ENCODE measurements around the gene LYPD1.

LYPD1 gene

DNA sequence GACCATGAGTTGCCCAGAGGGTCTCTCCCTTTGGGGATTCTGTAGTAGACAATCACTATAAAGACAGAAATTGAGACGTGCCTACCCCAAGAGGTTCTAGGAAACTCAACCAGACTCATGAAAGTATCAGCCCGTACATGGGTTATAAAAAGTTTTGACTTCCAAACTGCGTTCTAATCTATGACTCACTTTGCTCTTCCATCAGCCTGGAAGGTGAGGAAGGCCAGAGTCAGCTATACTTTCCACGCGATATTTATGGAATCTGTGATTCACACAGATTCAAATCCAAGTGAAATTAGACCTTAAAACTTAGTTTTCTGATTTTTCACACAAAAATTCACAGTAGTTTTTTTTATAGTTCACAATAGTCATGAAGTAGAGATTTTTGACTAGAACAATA lies 7.7 kb upstream of the LYPD1 start:
- TF ChIP-seq, protein P1, sequence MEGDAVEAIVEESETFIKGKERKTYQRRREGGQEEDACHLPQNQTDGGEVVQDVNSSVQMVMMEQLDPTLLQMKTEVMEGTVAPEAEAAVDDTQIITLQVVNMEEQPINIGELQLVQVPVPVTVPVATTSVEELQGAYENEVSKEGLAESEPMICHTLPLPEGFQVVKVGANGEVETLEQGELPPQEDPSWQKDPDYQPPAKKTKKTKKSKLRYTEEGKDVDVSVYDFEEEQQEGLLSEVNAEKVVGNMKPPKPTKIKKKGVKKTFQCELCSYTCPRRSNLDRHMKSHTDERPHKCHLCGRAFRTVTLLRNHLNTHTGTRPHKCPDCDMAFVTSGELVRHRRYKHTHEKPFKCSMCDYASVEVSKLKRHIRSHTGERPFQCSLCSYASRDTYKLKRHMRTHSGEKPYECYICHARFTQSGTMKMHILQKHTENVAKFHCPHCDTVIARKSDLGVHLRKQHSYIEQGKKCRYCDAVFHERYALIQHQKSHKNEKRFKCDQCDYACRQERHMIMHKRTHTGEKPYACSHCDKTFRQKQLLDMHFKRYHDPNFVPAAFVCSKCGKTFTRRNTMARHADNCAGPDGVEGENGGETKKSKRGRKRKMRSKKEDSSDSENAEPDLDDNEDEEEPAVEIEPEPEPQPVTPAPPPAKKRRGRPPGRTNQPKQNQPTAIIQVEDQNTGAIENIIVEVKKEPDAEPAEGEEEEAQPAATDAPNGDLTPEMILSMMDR (IDR thresholded peaks at IDR 0.05; ENCODE audit: insufficient read depth, missing control alignments): no peak
- no peak for DNase-seq (ENCODE audit: insufficient read length, low spot score)
- FAIRE-seq: no peak

DNA sequence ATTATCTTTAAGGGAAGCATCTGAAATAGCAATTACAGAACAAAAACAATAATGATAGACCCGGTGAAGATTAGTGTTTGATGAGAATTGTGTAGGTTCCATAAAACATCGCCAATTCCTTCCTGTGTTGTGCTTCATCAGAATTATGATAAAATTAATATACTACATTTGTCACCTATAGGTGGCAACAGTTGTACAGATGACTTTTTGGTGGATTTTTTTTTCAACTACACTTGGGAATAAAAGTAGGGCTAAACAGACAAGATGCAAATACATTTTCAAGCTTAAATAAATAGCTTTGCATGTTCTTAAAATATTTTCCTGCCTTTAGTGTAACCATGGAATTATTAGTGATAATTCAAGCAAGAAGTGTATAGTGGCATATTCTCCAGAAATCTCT lies 7.0 kb upstream of the LYPD1 start:
- FAIRE-seq (no peak), DNase-seq (ENCODE audit: insufficient read length, low spot score) (no peak)
- TF ChIP-seq, protein P1 (IDR thresholded peaks at IDR 0.05; ENCODE audit: insufficient read depth, missing control alignments): peak; percentile 36

DNA sequence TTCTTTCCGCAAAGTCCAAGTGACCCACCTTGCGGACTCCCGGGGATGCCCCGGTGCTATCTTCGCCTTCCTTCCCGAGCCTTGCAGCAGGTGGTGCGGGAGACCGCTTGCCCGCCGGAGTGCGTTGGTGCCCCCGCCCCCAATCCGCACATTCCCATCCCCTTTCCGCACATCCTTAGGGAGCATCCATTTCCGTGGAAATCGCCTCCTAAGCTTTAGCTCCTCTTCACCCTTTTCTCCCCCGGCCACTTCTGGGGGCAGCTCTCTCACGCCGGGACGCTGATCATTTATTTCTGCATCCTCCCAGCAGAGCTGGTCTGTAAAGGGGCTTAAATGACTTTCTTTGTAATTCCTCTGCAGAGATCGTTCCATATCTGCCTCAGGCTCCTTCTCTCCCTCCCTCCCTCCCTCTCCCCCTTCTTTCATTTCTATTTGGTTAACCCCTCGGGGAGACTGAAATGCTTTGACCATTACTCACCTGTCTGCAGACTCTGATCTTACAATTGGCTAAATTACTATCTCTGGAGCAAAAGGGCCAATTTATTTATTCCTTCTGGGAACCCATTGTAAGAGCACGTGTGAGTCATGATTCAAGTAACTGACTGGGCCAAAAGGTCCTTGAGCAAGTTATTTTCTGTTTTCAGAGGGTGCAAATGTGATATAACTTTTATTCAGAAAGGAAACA lies 1.3 kb upstream of the LYPD1 start:
- TF ChIP-seq, protein P1 (IDR thresholded peaks at IDR 0.05; ENCODE audit: insufficient read depth, missing control alignments): no peak
- FAIRE-seq (no peak), DNase-seq (ENCODE audit: insufficient read length, low spot score) (no peak)

DNA sequence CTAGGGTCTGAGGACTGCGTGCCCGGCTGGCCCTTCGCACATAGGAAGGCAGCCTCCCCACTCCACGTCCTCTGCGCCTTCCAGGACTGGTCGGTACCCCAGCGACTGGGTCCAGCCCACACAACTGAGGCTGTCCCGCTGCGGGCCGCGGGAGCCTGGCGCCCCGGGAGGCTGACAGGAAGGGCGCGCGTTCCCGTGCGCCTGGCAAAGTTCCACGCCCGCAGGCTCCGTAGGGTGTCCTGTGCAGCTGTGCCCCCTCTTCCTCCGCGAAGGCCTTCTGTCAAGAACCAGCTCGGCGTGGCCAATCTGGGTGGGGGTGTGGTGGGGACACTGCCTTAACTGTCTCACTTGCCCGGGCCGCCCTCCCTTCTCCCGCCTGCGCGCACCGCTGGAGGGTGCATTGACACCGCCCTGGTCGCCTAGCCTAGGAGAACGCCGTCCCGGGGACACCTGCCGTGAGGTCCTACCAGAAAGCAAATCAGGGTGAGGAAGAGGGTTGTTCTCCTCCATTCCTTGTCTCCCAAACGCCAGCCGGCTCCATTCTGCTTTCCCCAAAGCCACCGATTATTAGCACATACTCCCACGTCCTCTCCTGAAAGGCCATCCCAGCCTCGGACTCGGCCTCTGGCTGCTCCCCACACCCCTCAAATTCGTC lies 618 bp upstream of the LYPD1 start:
- FAIRE-seq (no peak), DNase-seq (ENCODE audit: insufficient read length, low spot score) (no peak)
- TF ChIP-seq, protein P1 (IDR thresholded peaks at IDR 0.05; ENCODE audit: insufficient read depth, missing control alignments): no peak

DNA sequence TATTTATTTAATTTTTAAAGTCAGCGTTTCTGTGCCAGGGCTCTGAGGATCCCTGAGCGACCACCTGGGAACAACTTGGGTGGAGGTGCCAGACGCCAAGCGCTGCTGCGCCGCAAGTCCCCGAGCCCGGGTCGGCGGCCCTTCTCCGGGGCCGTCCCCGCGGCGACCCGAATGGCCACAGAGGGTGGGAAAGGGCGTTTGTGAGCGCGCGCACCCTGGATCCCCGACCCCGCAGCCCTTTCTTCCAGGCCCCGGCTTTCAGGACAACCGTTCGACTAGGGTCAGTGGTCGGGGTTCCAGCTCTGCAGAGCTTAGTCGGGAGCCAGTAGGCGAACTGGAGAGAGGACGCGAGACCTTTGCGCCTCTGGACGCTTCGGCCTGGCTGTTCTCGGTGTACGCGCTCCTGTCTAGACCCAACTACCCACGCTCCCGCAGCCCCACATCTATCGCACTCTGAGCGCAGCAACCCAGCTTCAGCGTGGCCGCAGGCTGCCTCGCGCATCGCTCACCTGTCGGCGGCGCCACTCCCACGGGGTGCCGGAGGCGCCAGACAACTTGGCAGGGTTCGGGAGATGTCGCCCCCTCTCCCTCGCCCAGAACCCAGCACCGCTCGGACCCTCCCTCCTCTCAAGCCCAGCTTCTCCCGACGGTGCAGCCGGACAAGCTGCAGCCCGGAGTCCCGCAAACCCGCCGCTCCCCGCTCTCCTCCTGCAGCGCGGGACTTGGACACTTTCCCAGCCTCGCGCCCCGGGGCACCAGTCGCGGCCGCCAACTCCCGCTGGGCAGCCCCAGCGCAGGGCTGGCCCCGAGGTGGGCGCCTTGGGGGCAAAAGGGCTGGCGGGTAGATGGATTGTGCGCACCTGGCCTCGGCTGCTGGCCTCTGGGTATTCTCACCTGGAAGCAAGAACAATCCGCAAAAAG lies 758 bp downstream of the LYPD1 start:
- DNase-seq (ENCODE audit: insufficient read length, low spot score) (no peak), FAIRE-seq (no peak)
- TF ChIP-seq, protein P1 (IDR thresholded peaks at IDR 0.05; ENCODE audit: insufficient read depth, missing control alignments): peak; percentile 12

DNA sequence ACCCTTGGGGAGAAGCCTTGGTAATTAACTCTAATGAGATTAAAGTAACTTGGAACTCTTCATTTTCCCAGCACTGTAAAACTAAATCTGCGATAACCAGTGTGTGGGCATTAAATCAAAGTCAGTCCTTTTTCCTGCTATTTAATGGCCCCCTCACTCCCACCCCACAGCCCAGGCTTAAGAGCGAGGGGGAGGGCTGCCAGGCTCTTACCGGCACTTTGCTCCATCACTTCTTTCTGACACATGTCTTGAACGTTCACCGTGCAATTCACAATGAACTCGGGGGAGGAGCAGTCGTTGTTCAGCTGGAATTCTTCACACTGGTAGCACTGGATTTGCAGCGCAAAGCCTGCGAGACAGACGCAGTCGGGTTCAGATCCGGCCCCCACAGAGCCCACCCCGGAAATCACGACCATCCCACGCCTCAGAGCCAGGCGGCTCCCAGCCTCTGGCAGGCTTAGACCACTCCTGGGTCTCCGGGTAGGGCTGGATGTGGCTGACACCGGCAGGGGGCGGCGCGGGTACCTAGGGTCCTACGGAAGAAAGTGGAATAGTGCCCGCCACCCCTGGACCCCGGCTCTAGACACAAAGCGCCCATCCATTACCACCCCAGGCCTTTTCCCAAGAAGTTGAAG lies 1.7 kb downstream of the LYPD1 start:
- FAIRE-seq (no peak), DNase-seq (ENCODE audit: insufficient read length, low spot score) (no peak)

More for the DNA sequence above, 1.7 kb downstream of the LYPD1 start:
- TF ChIP-seq, protein P1 (IDR thresholded peaks at IDR 0.05; ENCODE audit: insufficient read depth, missing control alignments): peak; percentile 42
